IMR-90 (cell line): ENCODE measurements around the gene AP4M1. TPM values are rescaled to one million over a fixed set of nuclear protein-coding genes. Genes with fewer than 3 reads are reported as not detected.

Source experiments
- ATAC-seq: fragments of 200-7000 bp; cut with Tn5 transposase; 2 replicates; pipeline ENCODE4 v1.9.1; 2020; ENCODE audit warnings: low read depth, mild to moderate bottlenecking, moderate library complexity
- BruUV-seq: library from RNA; stranded (reverse); fragments of 400-500 nt; replicated peaks from 2 replicates; lab custom pipeline; 2021; lab: Mats Ljungman, UMichigan
- CTCF ChIA-PET: fragments of 300-600 bp; formaldehyde crosslinking; extraction: SDS; loops from one replicate; lab custom pipeline; 2021; ENCODE audit warnings: antibody characterized with exemption; lab: Yijun Ruan, JAX
- POLR2A ChIA-PET: fragments of 300-600 bp; sonication (Branson Sonifier 250); formaldehyde crosslinking; loops from one replicate; lab custom pipeline; 2022; ENCODE audit warnings: antibody characterized with exemption; ENCODE audit not compliant: unreplicated experiment; lab: Charles Lee
- DNase-seq: peaks from one replicate; pipeline ENCODE4 v3.0.0; 2013
- H2AFZ ChIP-seq: replicated peaks from 2 replicates; pipeline ENCODE3; 2013; ENCODE audit warnings: low read length, mild to moderate bottlenecking; ENCODE audit not compliant: poor library complexity
- H2AK5ac ChIP-seq: 2 replicates; pipeline ENCODE4 v1.6.1; 2013; ENCODE audit warnings: low read depth, low read length, inconsistent platforms
- H2AK9ac ChIP-seq: replicated peaks from 2 replicates; pipeline ENCODE3; 2013; ENCODE audit warnings: mild to moderate bottlenecking, low read depth, low read length, moderate library complexity; ENCODE audit not compliant: poor library complexity
- H2BK120ac ChIP-seq: 2 replicates; pipeline ENCODE4 v1.6.1; 2013; ENCODE audit warnings: low read depth, low read length, inconsistent platforms
- H2BK15ac ChIP-seq: 3 replicates; pipeline ENCODE4 v1.6.1; 2013; ENCODE audit warnings: low read depth, low read length, inconsistent platforms
- H2BK20ac ChIP-seq: 2 replicates; pipeline ENCODE4 v1.6.1; 2013; ENCODE audit warnings: low read depth, mild to moderate bottlenecking, inconsistent platforms, low read length, moderate library complexity
- H2BK5ac ChIP-seq: 2 replicates; pipeline ENCODE4 v1.6.1; 2013; ENCODE audit warnings: mild to moderate bottlenecking, low read depth, low read length, inconsistent platforms; ENCODE audit not compliant: poor library complexity, severe bottlenecking
- H3K14ac ChIP-seq: replicated peaks from 2 replicates; pipeline ENCODE4 v1.6.1; 2013; ENCODE audit warnings: low read depth, low read length, inconsistent platforms
- H3K18ac ChIP-seq: 2 replicates; pipeline ENCODE4 v1.6.1; 2013; ENCODE audit warnings: low read depth, low read length, control low read depth
- H3K23ac ChIP-seq: 2 replicates; pipeline ENCODE4 v1.6.1; 2013; ENCODE audit warnings: low read depth, low read length, inconsistent platforms
- H3K27ac ChIP-seq: 2 replicates; pipeline ENCODE4 v1.5.1; 2013; ENCODE audit warnings: mild to moderate bottlenecking, control low read depth, low read length; ENCODE audit not compliant: insufficient read depth
- H3K27me3 ChIP-seq: 2 replicates; pipeline ENCODE4 v1.6.1; 2013; ENCODE audit warnings: low read length; ENCODE audit not compliant: control insufficient read depth, insufficient read depth
- H3K36me3 ChIP-seq: 2 replicates; pipeline ENCODE4 v1.6.1; 2013; ENCODE audit warnings: low read length, mixed read lengths; ENCODE audit not compliant: control insufficient read depth, insufficient read depth
- H3K4ac ChIP-seq: 2 replicates; pipeline ENCODE4 v1.6.1; 2013; ENCODE audit warnings: low read depth, low read length, inconsistent platforms
- H3K4me1 ChIP-seq: 2 replicates; pipeline ENCODE4 v1.6.1; 2013; ENCODE audit warnings: low read length, mixed read lengths; ENCODE audit not compliant: control insufficient read depth, insufficient read depth
- H3K4me2 ChIP-seq: 2 replicates; pipeline ENCODE4 v1.6.1; 2013; ENCODE audit warnings: low read depth, mild to moderate bottlenecking, control low read depth, low read length, moderate library complexity
- H3K4me3 ChIP-seq: 2 replicates; pipeline ENCODE4 v1.5.1; 2013; ENCODE audit warnings: low read depth, mild to moderate bottlenecking, control low read depth, low read length, moderate library complexity; ENCODE audit not compliant: insufficient read depth
- H3K56ac ChIP-seq: 2 replicates; pipeline ENCODE4 v1.6.1; 2013; ENCODE audit warnings: low read length, inconsistent platforms; ENCODE audit not compliant: insufficient read depth; ENCODE audit errors: extremely low read depth
- H3K79me1 ChIP-seq, 2 experiments: 2 replicates each; pipeline ENCODE4 v1.6.1; 2013; ENCODE audit warnings: low read length in 2 of 2, inconsistent platforms in 1 of 2, low read depth in 1 of 2
- H3K9ac ChIP-seq: 2 replicates; pipeline ENCODE4 v1.6.1; 2013; ENCODE audit warnings: low read depth, low read length, control low read depth
- H3K9me1 ChIP-seq: 2 replicates; pipeline ENCODE4 v1.6.1; 2013; ENCODE audit warnings: low read length, inconsistent platforms; ENCODE audit not compliant: insufficient read depth
- H3K9me3 ChIP-seq: 2 replicates; pipeline ENCODE4 v1.6.1; 2013; ENCODE audit warnings: low read length; ENCODE audit not compliant: control insufficient read depth, insufficient read depth
- H4K20me1 ChIP-seq: 2 replicates; pipeline ENCODE4 v1.6.1; 2013; ENCODE audit warnings: low read length, inconsistent platforms; ENCODE audit not compliant: insufficient read depth
- H4K5ac ChIP-seq: 2 replicates; pipeline ENCODE4 v1.6.1; 2013; ENCODE audit warnings: mild to moderate bottlenecking, low read depth, low read length, control low read depth
- H4K8ac ChIP-seq, 2 experiments: 2 replicates each; pipeline ENCODE4 v1.6.1; 2013; ENCODE audit warnings: low read depth in 2 of 2, low read length in 2 of 2, control low read depth in 1 of 2, inconsistent platforms in 1 of 2
- H4K91ac ChIP-seq: 2 replicates; pipeline ENCODE4 v1.6.1; 2013; ENCODE audit warnings: low read depth, low read length, inconsistent platforms; ENCODE audit not compliant: insufficient read depth
- BHLHE40 ChIP-seq: fragments of 150-350 bp; IDR thresholded peaks from 2 replicates; pipeline ENCODE4 v1.6.1; 2016; ENCODE audit warnings: mild to moderate bottlenecking, low read depth, low read length
- CEBPB ChIP-seq: IDR thresholded peaks from 2 replicates; pipeline ENCODE4 v1.6.1; 2012; ENCODE audit warnings: low read depth, low read length, improper control_type of control experiment
- CHD1 ChIP-seq: IDR thresholded peaks from 2 replicates; pipeline ENCODE4 v1.6.1; 2012; ENCODE audit warnings: low read depth, low read length, improper control_type of control experiment
- CTCF ChIP-seq: conservative IDR thresholded peaks from 2 replicates; pipeline ENCODE4 v1.5.1; 2012; ENCODE audit warnings: mild to moderate bottlenecking, low read depth, low read length, improper control_type of control experiment
- FOS ChIP-seq: fragments of 150-350 bp; IDR thresholded peaks from 2 replicates; pipeline ENCODE4 v1.6.1; 2016; ENCODE audit warnings: low read depth, low read length
- MAFK ChIP-seq: IDR thresholded peaks from 2 replicates; pipeline ENCODE4 v1.6.1; 2012; ENCODE audit warnings: low read depth, low read length, improper control_type of control experiment
- MAZ ChIP-seq: IDR thresholded peaks from 2 replicates; pipeline ENCODE4 v1.6.1; 2012; ENCODE audit warnings: low read depth, mild to moderate bottlenecking, low read length, improper control_type of control experiment, moderate library complexity, borderline replicate concordance
- NFE2L2 ChIP-seq: fragments of 150-350 bp; IDR thresholded peaks from 2 replicates; pipeline ENCODE4 v1.6.1; 2016; ENCODE audit warnings: low read depth, mild to moderate bottlenecking, low read length
- POLR2A ChIP-seq: IDR thresholded peaks from 2 replicates; pipeline ENCODE4 v1.6.1; 2012; ENCODE audit warnings: mild to moderate bottlenecking, low read depth, low read length
- RAD21 ChIP-seq: IDR thresholded peaks from 2 replicates; pipeline ENCODE4 v1.6.1; 2012; ENCODE audit warnings: low read length, improper control_type of control experiment
- SMC3 ChIP-seq: fragments of 150-350 bp; IDR thresholded peaks from 2 replicates; pipeline ENCODE4 v1.6.1; 2016; ENCODE audit warnings: low read depth, mild to moderate bottlenecking, antibody characterized with exemption, low read length, moderate library complexity
- WGBS, 2 experiments: methylation state at CpG; one replicate each; pipeline versions ENCODE4 v1.1.5 to v1.1.7; 2013; ENCODE audit warnings: missing lambda C conversion rate in 2 of 2; ENCODE audit not compliant: insufficient read length in 1 of 2; ENCODE audit errors: extremely low coverage in 2 of 2; 5-methylcytosine and 5-hydroxymethylcytosine counted together
- dilution Hi-C: fragments of 300-500 bp; cut with HindIII; formaldehyde crosslinking; loops from one replicate; pipeline ENCODE4 v1.14.3; 2018; ENCODE audit warnings: low sequenced_read_pairs; ENCODE audit not compliant: unreplicated experiment
- in situ Hi-C: fragments of 300-500 bp; cut with MboI; formaldehyde crosslinking; loops from 3 replicates; pipeline ENCODE4 v1.14.3; 2019; ENCODE audit warnings: low sequenced_read_pairs, inconsistent platforms, mixed read lengths
- intact Hi-C: fragments of 100-400 bp; cut with micrococcal nuclease; formaldehyde crosslinking; loops from 2 replicates; pipeline ENCODE4 v1.10.0; 2022
- polyA plus RNA-seq, 3 experiments: library from polyadenylated mRNA; depleted of rRNA; stranded (reverse); fragments of >200 nt; gene quantifications; 2 replicates each; pipeline ENCODE4 v1.2.3, GENCODE V29; 2012; ENCODE audit warnings: low replicate concordance in 1 of 3
- total RNA-seq: library from RNA; depleted of rRNA; stranded (reverse); fragments of >200 nt; gene quantifications from 2 replicates; pipeline ENCODE4 v1.2.3, GENCODE V29; 2012
- TF ChIP-seq, protein P1 (sequence below): fragments of 150-350 bp; IDR thresholded peaks from 2 replicates; pipeline ENCODE4 v1.6.1; 2017; ENCODE audit warnings: mild to moderate bottlenecking, antibody characterized with exemption, low read length, low read depth
- TF ChIP-seq, protein P2 (sequence below): fragments of 150-350 bp; IDR thresholded peaks from 2 replicates; pipeline ENCODE4 v1.6.1; 2016; ENCODE audit warnings: low read depth, mild to moderate bottlenecking, low read length, moderate library complexity, borderline replicate concordance

AP4M1 gene
- total and polyA plus RNA-seq, 2 of the 4 experiments (the other 2 are of a cell fraction): 21.1 to 21.4 TPM

GRCh38 chr7:100157334-100158228 is 56.1 kb downstream of the AP4M1 start:
- Histone ChIP-seq H3K79me1 (peaks cover 17 to 56% of the 10 kb centered on the region in 2 experiments), H3K18ac (no peak overlapping the region), H3K9ac (peak overlapping the region; percentile 66), H3K23ac (peak overlapping the region; percentile 93; the same call in 1 of the 2 replicates), H4K91ac (no peak overlapping the region), H3K27me3 (no peaks in the 10 kb centered on the region), H2AFZ (peak overlapping the region; percentile 35), H2BK5ac (no peak overlapping the region), H3K36me3 (peaks cover 38% of the 10 kb centered on the region), H3K56ac (no peak overlapping the region; the same call in 1 of the 2 replicates), H3K4me3 (peak overlapping the region; percentile 77), H2BK15ac (no peak overlapping the region), H3K4ac (peak overlapping the region; percentile 51; the same call in 1 of the 2 replicates), H3K14ac (peak overlapping the region; percentile 76; the same call in 1 of the 2 replicates), H3K27ac (peak overlapping the region; percentile 46), H2BK120ac (no peak overlapping the region), H2BK20ac (no peak overlapping the region), H3K4me2 (peak overlapping the region; percentile 78), H4K5ac (no peak overlapping the region), H2AK9ac (peak overlapping the region; percentile 92), H3K9me3 (no peaks in the 10 kb centered on the region), H3K9me1 (peaks cover 2% of the 10 kb centered on the region; the same call in 1 of the 2 replicates), H2AK5ac (peak overlapping the region; percentile 88), H3K4me1 (peaks cover 6% of the 10 kb centered on the region), H4K20me1 (peaks cover 23% of the 10 kb centered on the region), H4K8ac (peak overlapping the region in 1 of 2 experiments; percentile 6; a peak in 1 of 4 replicates)
- ATAC-seq (peak; percentile 24), DNase-seq (peak; percentile 64)
- intact Hi-C loops (no loop called here), in situ Hi-C loops (no loop called here), dilution Hi-C loops (no loop called here)
- no TSS peak for BruUV-seq
- CTCF ChIA-PET: interaction anchor here (1.0 kb wide), 1 partner anchor 9 kb away, joined by 3 read pairs; the partner anchor contains the start of gene LAMTOR4
- POLR2A ChIA-PET: interaction anchor here (1.2 kb wide), 1 partner anchor 9 kb away, joined by 3 read pairs; the partner anchor contains the start of gene LAMTOR4
- WGBS, 2 experiments: 27% methylated on average over 3 of the region's 32 CpGs; no CpG with 5 or more reads in 1 of the 2 experiments
- TF ChIP-seq CEBPB (peak; percentile 64), NFE2L2 (no peak), FOS (no peak), BHLHE40 (no peak), POLR2A (no peak), RAD21 (no peak), SMC3 (no peak), CHD1 (no peak), MAFK (no peak), MAZ (no peak; the same call in 1 of the 2 replicates), CTCF (0 out of 2 replicates have a peak, but pooled peaks have one; percentile 14)
- TF ChIP-seq, protein P1, sequence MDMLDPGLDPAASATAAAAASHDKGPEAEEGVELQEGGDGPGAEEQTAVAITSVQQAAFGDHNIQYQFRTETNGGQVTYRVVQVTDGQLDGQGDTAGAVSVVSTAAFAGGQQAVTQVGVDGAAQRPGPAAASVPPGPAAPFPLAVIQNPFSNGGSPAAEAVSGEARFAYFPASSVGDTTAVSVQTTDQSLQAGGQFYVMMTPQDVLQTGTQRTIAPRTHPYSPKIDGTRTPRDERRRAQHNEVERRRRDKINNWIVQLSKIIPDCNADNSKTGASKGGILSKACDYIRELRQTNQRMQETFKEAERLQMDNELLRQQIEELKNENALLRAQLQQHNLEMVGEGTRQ: no peak
- TF ChIP-seq, protein P2, sequence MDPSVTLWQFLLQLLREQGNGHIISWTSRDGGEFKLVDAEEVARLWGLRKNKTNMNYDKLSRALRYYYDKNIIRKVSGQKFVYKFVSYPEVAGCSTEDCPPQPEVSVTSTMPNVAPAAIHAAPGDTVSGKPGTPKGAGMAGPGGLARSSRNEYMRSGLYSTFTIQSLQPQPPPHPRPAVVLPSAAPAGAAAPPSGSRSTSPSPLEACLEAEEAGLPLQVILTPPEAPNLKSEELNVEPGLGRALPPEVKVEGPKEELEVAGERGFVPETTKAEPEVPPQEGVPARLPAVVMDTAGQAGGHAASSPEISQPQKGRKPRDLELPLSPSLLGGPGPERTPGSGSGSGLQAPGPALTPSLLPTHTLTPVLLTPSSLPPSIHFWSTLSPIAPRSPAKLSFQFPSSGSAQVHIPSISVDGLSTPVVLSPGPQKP: no peak
